WTC11 (cell line): ENCODE data around the gene GLRX. TPM values are rescaled to one million over a fixed set of nuclear protein-coding genes. Genes with fewer than 3 reads are reported as not detected.

Experiments used
- ATAC-seq: fragments of 200-7000 bp; cut with Tn5 transposase; 2 replicates; pipeline ENCODE4 v1.10.0; 2021; ENCODE audit warnings: mild to moderate bottlenecking, moderate library complexity
- CTCF ChIA-PET: fragments of 300-600 bp; sonication (Branson Sonifier 250); formaldehyde crosslinking; loops from one replicate; lab custom pipeline; 2021; ENCODE audit warnings: antibody characterized with exemption; lab: Charles Lee
- POLR2A ChIA-PET: fragments of 350-600 bp; sonication (Branson Sonifier 250); formaldehyde crosslinking; loops from one replicate; lab custom pipeline; 2021; ENCODE audit warnings: antibody characterized with exemption; lab: Charles Lee
- DNase-seq: peaks from one replicate; pipeline ENCODE4 v3.0.0; 2021; ENCODE audit warnings: low spot score
- H3K27ac Mint-ChIP-seq: 2 replicates; pipeline ENCODE4 v1.8.0; 2021; ENCODE audit warnings: mixed read lengths
- H3K27me3 Mint-ChIP-seq: 2 replicates; pipeline ENCODE4 v1.8.0; 2021; ENCODE audit warnings: low read depth, mild to moderate bottlenecking, moderate library complexity, mixed read lengths
- H3K36me3 Mint-ChIP-seq: 2 replicates; pipeline ENCODE4 v1.8.0; 2021; ENCODE audit warnings: mixed read lengths
- H3K4me1 Mint-ChIP-seq: 2 replicates; pipeline ENCODE4 v1.8.0; 2022; ENCODE audit warnings: mixed read lengths
- H3K4me3 Mint-ChIP-seq: 2 replicates; pipeline ENCODE4 v1.8.0; 2021; ENCODE audit warnings: mild to moderate bottlenecking, moderate library complexity, mixed read lengths
- H3K9me3 Mint-ChIP-seq: 2 replicates; pipeline ENCODE4 v1.8.0; 2021; ENCODE audit warnings: mixed read lengths
- ATF1 ChIP-seq: sonication (generic); formaldehyde crosslinking; IDR thresholded peaks from 2 replicates; pipeline ENCODE4 v1.8.1; 2023; ENCODE audit warnings: mild to moderate bottlenecking, moderate library complexity, missing genetic modification reagents
- CBFB ChIP-seq: sonication (generic); formaldehyde crosslinking; IDR thresholded peaks from 2 replicates; pipeline ENCODE4 v1.8.1; 2022; ENCODE audit warnings: mild to moderate bottlenecking, low read depth, missing genetic modification reagents
- E2F5 ChIP-seq: sonication (generic); formaldehyde crosslinking; IDR thresholded peaks from 2 replicates; pipeline ENCODE4 v1.8.1; 2022; ENCODE audit warnings: mild to moderate bottlenecking, moderate library complexity, missing genetic modification reagents
- GABPB1 ChIP-seq: sonication (generic); formaldehyde crosslinking; IDR thresholded peaks from 2 replicates; pipeline ENCODE4 v1.8.1; 2023; ENCODE audit warnings: mild to moderate bottlenecking, missing genetic modification reagents
- GTF2I ChIP-seq: fragments of 250-450 bp; sonication (Bioruptor Pico); conservative IDR thresholded peaks from 2 replicates; pipeline ENCODE4 v1.4.0; 2021; ENCODE audit warnings: mild to moderate bottlenecking
- KAT7 ChIP-seq: sonication (generic); formaldehyde crosslinking; IDR thresholded peaks from 2 replicates; pipeline ENCODE4 v1.8.1; 2023; ENCODE audit warnings: missing genetic modification reagents, mild to moderate bottlenecking, borderline replicate concordance
- MAX ChIP-seq: sonication (generic); formaldehyde crosslinking; IDR thresholded peaks from 2 replicates; pipeline ENCODE4 v1.8.0; 2022; ENCODE audit warnings: mild to moderate bottlenecking, missing genetic modification reagents
- NR1H2 ChIP-seq: sonication (generic); formaldehyde crosslinking; IDR thresholded peaks from 2 replicates; pipeline ENCODE4 v1.9.0; 2021; ENCODE audit warnings: mild to moderate bottlenecking, moderate library complexity, missing genetic modification reagents
- OVOL2 ChIP-seq: fragments of 250-450 bp; sonication (Bioruptor Pico); IDR thresholded peaks from 2 replicates; pipeline ENCODE4 v1.9.0; 2021; ENCODE audit warnings: mild to moderate bottlenecking, borderline replicate concordance
- SP1 ChIP-seq: sonication (generic); formaldehyde crosslinking; conservative IDR thresholded peaks from 2 replicates; pipeline ENCODE4 v1.8.1; 2022; ENCODE audit warnings: missing genetic modification reagents
- TEAD4 ChIP-seq: sonication (generic); formaldehyde crosslinking; IDR thresholded peaks from 2 replicates; pipeline ENCODE4 v1.8.0; 2022; ENCODE audit warnings: mild to moderate bottlenecking, missing genetic modification reagents
- USF1 ChIP-seq: sonication (generic); formaldehyde crosslinking; IDR thresholded peaks from 2 replicates; pipeline ENCODE4 v1.8.0; 2022; ENCODE audit warnings: mild to moderate bottlenecking, missing genetic modification reagents
- ZNF281 ChIP-seq: sonication (generic); formaldehyde crosslinking; IDR thresholded peaks from 2 replicates; pipeline ENCODE4 v1.8.0; 2023; ENCODE audit warnings: mild to moderate bottlenecking, missing genetic modification reagents
- total RNA-seq: library from RNA; stranded (reverse); gene quantifications from 3 replicates; pipeline ENCODE4 v1.2.3, GENCODE V29; 2021
- TF ChIP-seq, protein P1 (sequence below): sonication (generic); formaldehyde crosslinking; IDR thresholded peaks from 2 replicates; pipeline ENCODE4 v1.8.0; 2022; ENCODE audit warnings: mild to moderate bottlenecking, missing genetic modification reagents
- TF ChIP-seq, protein P2 (sequence below): sonication (generic); formaldehyde crosslinking; IDR thresholded peaks from 2 replicates; pipeline ENCODE4 v1.8.0; 2022; ENCODE audit warnings: mild to moderate bottlenecking, missing genetic modification reagents
- TF ChIP-seq, protein P3 (sequence below): sonication (generic); formaldehyde crosslinking; IDR thresholded peaks from 2 replicates; pipeline ENCODE4 v1.8.1; 2023; ENCODE audit warnings: mild to moderate bottlenecking, missing genetic modification reagents

GLRX gene
- total RNA-seq, 1 experiment from 2014 or later = 15.9 TPM

- TF ChIP-seq GTF2I (CRISPR knock-in tag) = no peak
- no peak for TF ChIP-seq OVOL2
- no peak for TF ChIP-seq SP1
- no peak for TF ChIP-seq E2F5
- TF ChIP-seq NR1H2 (CRISPR knock-in tag) = no peak
- TF ChIP-seq, protein P1, sequence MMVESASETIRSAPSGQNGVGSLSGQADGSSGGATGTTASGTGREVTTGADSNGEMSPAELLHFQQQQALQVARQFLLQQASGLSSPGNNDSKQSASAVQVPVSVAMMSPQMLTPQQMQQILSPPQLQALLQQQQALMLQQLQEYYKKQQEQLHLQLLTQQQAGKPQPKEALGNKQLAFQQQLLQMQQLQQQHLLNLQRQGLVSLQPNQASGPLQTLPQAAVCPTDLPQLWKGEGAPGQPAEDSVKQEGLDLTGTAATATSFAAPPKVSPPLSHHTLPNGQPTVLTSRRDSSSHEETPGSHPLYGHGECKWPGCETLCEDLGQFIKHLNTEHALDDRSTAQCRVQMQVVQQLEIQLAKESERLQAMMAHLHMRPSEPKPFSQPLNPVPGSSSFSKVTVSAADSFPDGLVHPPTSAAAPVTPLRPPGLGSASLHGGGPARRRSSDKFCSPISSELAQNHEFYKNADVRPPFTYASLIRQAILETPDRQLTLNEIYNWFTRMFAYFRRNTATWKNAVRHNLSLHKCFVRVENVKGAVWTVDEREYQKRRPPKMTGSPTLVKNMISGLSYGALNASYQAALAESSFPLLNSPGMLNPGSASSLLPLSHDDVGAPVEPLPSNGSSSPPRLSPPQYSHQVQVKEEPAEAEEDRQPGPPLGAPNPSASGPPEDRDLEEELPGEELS (CRISPR knock-in tag) = no peak
- TF ChIP-seq TEAD4 (CRISPR knock-in tag) = no peak
- no peak for TF ChIP-seq ZNF281 (CRISPR knock-in tag)
- TF ChIP-seq CBFB (CRISPR knock-in tag) = no peak
- TF ChIP-seq, protein P2, sequence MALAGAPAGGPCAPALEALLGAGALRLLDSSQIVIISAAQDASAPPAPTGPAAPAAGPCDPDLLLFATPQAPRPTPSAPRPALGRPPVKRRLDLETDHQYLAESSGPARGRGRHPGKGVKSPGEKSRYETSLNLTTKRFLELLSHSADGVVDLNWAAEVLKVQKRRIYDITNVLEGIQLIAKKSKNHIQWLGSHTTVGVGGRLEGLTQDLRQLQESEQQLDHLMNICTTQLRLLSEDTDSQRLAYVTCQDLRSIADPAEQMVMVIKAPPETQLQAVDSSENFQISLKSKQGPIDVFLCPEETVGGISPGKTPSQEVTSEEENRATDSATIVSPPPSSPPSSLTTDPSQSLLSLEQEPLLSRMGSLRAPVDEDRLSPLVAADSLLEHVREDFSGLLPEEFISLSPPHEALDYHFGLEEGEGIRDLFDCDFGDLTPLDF (CRISPR knock-in tag) = no peak
- no peak for TF ChIP-seq USF1
- TF ChIP-seq MAX = no peak
- no peak for TF ChIP-seq KAT7 (CRISPR knock-in tag)
- TF ChIP-seq, protein P3, sequence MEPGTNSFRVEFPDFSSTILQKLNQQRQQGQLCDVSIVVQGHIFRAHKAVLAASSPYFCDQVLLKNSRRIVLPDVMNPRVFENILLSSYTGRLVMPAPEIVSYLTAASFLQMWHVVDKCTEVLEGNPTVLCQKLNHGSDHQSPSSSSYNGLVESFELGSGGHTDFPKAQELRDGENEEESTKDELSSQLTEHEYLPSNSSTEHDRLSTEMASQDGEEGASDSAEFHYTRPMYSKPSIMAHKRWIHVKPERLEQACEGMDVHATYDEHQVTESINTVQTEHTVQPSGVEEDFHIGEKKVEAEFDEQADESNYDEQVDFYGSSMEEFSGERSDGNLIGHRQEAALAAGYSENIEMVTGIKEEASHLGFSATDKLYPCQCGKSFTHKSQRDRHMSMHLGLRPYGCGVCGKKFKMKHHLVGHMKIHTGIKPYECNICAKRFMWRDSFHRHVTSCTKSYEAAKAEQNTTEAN (CRISPR knock-in tag) = no peak
- no peak for TF ChIP-seq ATF1
- POLR2A ChIA-PET = no interaction called here
- ATAC-seq (no peak), DNase-seq (no peak)
- Mint-ChIP-seq H3K4me1 (peaks cover 20% of the 10 kb centered on the region), H3K9me3 (no peaks in the 10 kb centered on the region), H3K27ac (no peak overlapping the region), H3K4me3 (no peak overlapping the region), H3K27me3 (no peaks in the 10 kb centered on the region; the same call in 1 of the 2 replicates), H3K36me3 (no peaks in the 10 kb centered on the region)
- CTCF ChIA-PET = no interaction called here
Measured at GRCh38 chr5:95827892-95828246, 5.3 kb upstream of the GLRX start.

DNA sequence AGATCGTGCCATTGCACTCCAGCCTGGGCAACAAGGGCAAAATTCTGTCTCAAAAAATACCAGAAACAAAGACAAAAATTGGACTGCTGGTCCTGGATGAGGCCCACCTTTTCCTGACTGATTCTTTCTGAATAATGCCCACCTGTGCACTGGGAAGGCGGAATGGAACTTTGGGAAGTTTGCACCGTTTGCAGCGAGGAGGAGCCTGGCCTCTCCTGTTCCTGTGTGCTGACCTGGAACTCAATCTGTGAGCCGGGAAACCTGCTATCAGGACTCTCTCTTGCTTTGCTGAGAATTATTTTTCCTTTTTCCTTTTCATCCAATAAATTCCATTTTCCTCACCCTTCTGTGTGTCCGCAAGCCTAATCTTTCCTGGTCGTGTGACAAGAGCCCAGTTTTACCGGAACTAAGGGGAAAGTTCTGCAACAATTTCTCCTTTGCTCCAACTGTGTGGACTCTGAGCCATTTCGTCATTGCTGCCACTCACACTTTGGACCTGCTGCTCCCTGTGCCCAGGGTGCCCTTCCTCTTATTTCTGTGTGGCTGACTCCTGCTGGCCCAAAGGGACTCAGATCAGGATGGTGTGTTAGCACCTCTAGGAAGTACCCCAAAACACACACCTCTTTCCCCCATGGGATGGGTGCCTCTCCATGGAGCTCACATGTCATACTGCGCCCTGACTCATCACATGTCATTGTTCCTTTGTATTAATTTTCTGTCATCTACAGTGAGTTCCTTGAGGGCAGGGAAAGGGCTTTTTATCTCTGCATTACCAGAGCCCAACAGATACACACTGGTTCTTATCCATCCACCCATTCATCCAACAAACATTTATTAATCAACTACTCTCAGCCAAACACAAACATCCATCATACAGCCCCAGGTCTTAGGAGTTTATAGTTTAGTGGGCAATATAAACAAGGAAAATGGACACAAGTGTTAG, 4.7 kb upstream of the GLRX start:
- Mint-ChIP-seq H3K4me1 (peaks cover 23% of the 10 kb centered on the region), H3K36me3 (no peaks in the 10 kb centered on the region), H3K4me3 (no peak overlapping the region), H3K27me3 (no peaks in the 10 kb centered on the region; the same call in 1 of the 2 replicates), H3K9me3 (no peaks in the 10 kb centered on the region), H3K27ac (no peak overlapping the region)
- ChIA-PET CTCF (no interaction called here), POLR2A (no interaction called here)
- DNase-seq (no peak), ATAC-seq (no peak)
- TF ChIP-seq GABPB1 (peak; percentile 93), ATF1 (no peak)
